HL-60 (cell line): ENCODE results near the gene PWP1.

Source experiments
- GABPA ChIP-seq: IDR thresholded peaks from 2 replicates; pipeline ENCODE4 v1.6.1; 2012; ENCODE audit warnings: low read depth
- POLR2AphosphoS5 ChIP-seq: IDR thresholded peaks from 2 replicates; pipeline ENCODE4 v1.6.1; 2012; ENCODE audit warnings: low read depth
- SPI1 ChIP-seq: IDR thresholded peaks from 2 replicates; pipeline ENCODE4 v1.6.1; 2012; ENCODE audit warnings: low read depth, mild to moderate bottlenecking, borderline replicate concordance
- TF ChIP-seq, protein P1 (sequence below): IDR thresholded peaks from one replicate; pipeline ENCODE4 v1.5.1; 2011; ENCODE audit warnings: low read length, control low read depth, inconsistent platforms; ENCODE audit not compliant: insufficient read depth

DNA sequence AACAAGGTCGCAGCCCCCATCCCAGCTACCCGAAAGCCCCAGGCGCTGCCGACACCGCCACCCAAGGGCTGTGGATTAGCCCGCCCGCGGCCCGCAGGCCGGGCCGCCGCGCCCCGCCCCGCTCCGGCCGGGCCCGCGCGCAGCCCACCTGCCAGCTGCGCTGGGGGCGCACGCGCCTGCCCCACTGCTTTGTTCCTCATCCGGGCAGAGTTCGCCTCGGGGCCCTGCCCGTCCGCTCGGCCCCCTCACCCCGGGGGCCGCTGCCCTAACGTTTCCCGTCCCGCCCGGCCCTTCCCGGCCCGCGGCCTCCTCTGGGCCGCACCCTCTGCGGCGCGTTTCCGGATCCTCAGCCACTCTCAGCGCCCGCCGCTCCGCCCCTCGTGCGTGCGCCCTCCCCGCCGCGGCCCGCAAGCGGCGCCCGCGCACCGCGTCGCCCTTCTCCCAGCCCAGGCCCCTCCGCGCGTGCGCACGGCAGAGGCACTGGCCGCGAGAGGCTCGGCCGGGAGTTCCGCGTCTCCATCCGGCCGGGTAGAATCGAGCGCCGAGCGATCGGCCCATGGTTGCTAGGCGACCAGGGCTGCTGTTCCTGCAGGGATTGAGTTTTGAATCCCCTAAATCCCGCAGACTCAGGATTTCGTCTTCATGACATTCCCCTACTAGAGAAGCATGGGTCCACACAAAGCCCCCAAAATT lies 75.4 kb downstream of the PWP1 start, which contains the start of gene PRDM4:
- TF ChIP-seq SPI1 (no peak; the same call in 1 of the 2 replicates), GABPA (no peak), POLR2AphosphoS5 (peak; percentile 34; the same call in 1 of the 2 replicates)
- TF ChIP-seq, protein P1, sequence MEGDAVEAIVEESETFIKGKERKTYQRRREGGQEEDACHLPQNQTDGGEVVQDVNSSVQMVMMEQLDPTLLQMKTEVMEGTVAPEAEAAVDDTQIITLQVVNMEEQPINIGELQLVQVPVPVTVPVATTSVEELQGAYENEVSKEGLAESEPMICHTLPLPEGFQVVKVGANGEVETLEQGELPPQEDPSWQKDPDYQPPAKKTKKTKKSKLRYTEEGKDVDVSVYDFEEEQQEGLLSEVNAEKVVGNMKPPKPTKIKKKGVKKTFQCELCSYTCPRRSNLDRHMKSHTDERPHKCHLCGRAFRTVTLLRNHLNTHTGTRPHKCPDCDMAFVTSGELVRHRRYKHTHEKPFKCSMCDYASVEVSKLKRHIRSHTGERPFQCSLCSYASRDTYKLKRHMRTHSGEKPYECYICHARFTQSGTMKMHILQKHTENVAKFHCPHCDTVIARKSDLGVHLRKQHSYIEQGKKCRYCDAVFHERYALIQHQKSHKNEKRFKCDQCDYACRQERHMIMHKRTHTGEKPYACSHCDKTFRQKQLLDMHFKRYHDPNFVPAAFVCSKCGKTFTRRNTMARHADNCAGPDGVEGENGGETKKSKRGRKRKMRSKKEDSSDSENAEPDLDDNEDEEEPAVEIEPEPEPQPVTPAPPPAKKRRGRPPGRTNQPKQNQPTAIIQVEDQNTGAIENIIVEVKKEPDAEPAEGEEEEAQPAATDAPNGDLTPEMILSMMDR: peak; percentile 3
